Measurements from ENCODE around the gene TBATA.

The TBATA gene

GRCh38 chr10:70742537-70743429, 42.4 kb downstream of the TBATA start:
- DNase-seq: no peak

- no peak for DNase-seq
Measured at GRCh38 chr10:70740406-70741288, 44.5 kb downstream of the TBATA start.

GRCh38 chr10:70738761-70739121, 46.4 kb downstream of the TBATA start:
- no peak for DNase-seq

GRCh38 chr10:70738006-70738760, 47.0 kb downstream of the TBATA start:
- no peak for DNase-seq

- no peak for DNase-seq
Measured at GRCh38 chr10:70737250-70737649, 47.9 kb downstream of the TBATA start.

GRCh38 chr10:70736525-70736924, 48.7 kb downstream of the TBATA start:
- DNase-seq: no peak

GRCh38 chr10:70735161-70735560, 50.0 kb downstream of the TBATA start:
- DNase-seq: no peak

GRCh38 chr10:70733051-70733450, 52.1 kb downstream of the TBATA start:
- no peak for DNase-seq

- no peak for DNase-seq
Measured at GRCh38 chr10:70732569-70732968, 52.6 kb downstream of the TBATA start.

- no peak for DNase-seq
Measured at GRCh38 chr10:70730955-70731354, 54.2 kb downstream of the TBATA start.

GRCh38 chr10:70729763-70730357, 55.3 kb downstream of the TBATA start:
- no peak for DNase-seq

GRCh38 chr10:70728328-70728727, 56.8 kb downstream of the TBATA start:
- DNase-seq: no peak

GRCh38 chr10:70726909-70727495, 58.2 kb downstream of the TBATA start:
- DNase-seq: no peak

- no peak for DNase-seq
Measured at GRCh38 chr10:70723771-70724170, 61.4 kb downstream of the TBATA start.

GRCh38 chr10:70722820-70723424, 62.3 kb downstream of the TBATA start:
- no peak for DNase-seq

Data from activated CD4-positive, alpha-beta T cell treated with anti-CD3 and anti-CD28 coated beads for 4 hours (primary cell).